OCI-LY1 (cell line): ENCODE measurements around the gene USP49.

ENCODE experiments used
- CTCF ChIP-seq: fragments of 200-600 bp; sonication (generic), shearing (Covaris generic); IDR thresholded peaks from 2 replicates; pipeline ENCODE4 v1.5.1; 2017; ENCODE audit warnings: mild to moderate bottlenecking, antibody characterized with exemption, low read length, moderate library complexity, mixed read lengths
- EZH2 ChIP-seq: fragments of 200-600 bp; sonication (generic), shearing (Covaris generic); IDR thresholded peaks from 2 replicates; pipeline ENCODE4 v1.8.0; 2017; ENCODE audit warnings: borderline replicate concordance, mixed run types, mild to moderate bottlenecking, antibody characterized with exemption, low read length, moderate library complexity, mixed read lengths

- TF ChIP-seq CTCF: peak; percentile 50; the same call in 1 of the 2 replicates
- no peak for TF ChIP-seq EZH2
Observed at GRCh38 chr6:41801380-41801779, 93.8 kb downstream of the USP49 start.
